ENCODE results near the gene NOPCHAP1.

Gene NOPCHAP1

DNA sequence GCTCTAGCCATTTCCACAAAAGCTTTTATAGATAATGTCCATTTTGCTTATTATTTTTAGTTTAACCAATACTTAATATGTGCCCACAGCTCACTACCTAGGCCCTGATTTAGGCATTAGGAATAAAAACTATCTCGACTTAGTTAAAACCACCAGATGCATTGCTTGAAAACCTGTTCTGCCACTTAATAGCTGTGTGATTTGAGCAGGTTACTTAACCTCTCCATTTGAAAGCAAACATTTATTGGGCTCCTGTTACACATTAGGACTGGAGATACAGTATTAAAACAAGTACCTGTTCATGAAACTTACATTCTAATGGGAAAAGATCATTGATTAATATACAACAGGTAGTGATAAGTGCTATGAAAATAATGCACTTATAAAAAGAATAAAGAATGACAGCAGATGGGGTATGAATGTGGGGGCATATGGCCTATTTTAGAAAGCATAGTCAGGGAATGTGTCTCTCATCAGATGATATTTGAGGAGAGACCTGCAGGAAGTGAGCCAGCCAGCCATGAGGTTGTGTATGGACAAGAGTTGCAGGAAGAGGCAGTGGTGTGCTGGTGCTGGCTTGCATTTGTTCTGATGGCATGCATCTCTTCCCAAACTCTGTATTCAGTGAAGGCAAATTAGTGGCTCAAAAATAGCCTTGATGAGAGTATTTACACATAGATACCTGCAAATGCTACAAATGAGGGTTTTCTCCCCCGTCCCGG lies 34.3 kb downstream of the NOPCHAP1 start:
- no peak for DNase-seq (ENCODE audit: low read depth in 2 of 2)

- no peak for DNase-seq (ENCODE audit: low read depth in 2 of 2)
Measured at GRCh38 chr12:105024928-105025327, 38.8 kb downstream of the NOPCHAP1 start.

DNA sequence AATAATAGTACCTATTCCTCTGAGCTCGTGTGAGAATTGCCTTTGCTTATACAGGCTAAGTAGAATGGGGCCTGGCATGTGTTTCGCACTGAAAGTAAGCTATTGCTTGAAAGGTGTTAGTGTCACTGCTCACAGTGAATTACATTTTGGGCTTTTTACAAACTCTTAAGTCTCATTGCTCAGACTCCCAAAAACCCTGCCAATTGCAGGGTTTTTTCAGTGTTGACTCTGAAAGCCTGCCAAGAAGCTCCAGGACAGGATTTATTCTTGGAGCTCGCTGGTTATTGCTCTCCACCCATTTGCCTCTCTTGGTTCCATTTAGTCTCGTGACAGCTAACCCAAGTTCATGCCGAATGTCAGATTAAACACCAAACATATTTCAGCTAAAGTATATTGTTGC lies 39.8 kb downstream of the NOPCHAP1 start:
- no peak for DNase-seq (ENCODE audit: low read depth in 2 of 2)

GRCh38 chr12:105026411-105026810 lies 40.3 kb downstream of the NOPCHAP1 start:
- DNase-seq (ENCODE audit: low read depth in 2 of 2) = no peak

DNA sequence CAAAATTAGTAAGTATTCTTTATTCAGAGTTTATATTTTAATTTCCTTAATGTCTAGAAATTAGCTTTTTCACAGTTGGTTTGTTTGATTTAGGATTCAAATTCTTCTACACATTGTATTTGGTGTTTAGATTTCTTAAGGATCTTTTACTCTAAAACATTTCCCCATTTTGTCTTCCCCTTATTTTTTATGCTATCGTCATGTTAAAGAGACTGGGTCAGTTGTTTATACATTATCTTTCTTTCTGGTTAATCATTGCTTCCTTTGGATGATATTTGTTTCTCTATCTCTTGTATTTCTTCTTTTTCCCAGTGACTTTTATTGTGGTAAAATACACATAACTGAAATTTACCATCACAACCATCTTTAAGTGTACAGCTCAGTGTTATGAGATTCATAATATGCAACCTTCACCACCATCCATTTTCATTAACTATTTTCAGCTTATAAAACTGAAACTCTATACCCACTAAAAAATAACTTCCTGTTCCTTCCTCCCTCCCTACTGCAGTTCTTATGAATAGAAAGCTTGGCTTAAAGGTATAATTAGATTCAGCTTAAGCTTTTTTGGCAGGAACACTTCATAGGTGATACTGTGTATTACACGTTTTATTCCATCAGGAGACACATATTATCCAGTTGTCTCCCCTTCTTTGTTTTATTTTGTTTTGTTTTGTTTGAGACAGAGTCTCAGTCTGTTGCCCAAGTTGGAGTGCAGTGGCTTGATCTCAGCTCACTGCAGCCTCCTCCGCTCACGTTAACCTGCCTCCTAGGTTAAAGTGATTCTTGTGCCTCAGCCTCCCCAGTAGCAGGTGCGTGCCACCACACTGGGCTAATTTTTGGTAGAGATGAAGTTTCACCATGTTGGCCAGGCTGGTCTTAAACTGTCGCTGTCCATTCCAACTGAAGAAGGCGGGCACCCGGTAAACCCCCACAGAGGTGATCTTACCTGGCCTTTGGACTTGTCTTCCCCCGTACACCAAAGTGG lies 45.0 kb downstream of the NOPCHAP1 start:
- DNase-seq (ENCODE audit: low read depth in 2 of 2) = no peak

- no peak for DNase-seq (ENCODE audit: low read depth in 2 of 2)
Measured at GRCh38 chr12:105032703-105033357, 46.7 kb downstream of the NOPCHAP1 start.

DNA sequence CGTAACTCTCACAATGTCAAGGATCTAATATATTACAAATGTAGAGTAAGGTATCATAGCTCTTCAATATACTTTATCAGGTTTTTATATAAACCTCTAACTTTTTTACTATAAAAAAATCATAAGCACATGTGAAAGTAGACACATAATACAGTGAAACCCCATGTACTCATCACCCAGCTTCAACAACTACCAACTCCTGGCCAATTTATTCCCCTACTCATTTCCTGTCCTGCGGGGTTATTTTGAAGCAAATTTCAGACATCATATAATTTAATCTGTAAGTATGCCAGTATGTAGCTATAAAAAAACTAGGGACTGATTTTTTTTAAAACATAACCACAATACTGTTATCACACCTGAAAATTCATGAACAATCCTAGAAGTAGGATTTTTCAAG lies 47.7 kb downstream of the NOPCHAP1 start:
- DNase-seq (ENCODE audit: low read depth in 2 of 2) = no peak
